Suprapubic skin (tissue), 4 donors: Measurements from ENCODE around the gene TSPAN8. TPM values are rescaled to one million over a fixed set of nuclear protein-coding genes. Genes with fewer than 3 reads are reported as not detected.

Experiments
- DNase-seq, 2 donors: peaks; one replicate each; pipeline ENCODE4 v3.0.0-alpha.2; 2019; ENCODE audit warnings: low spot score in 2 of 2
- H3K27ac ChIP-seq: fragments of 200-600 bp; sonication (generic); one replicate; pipeline ENCODE4 v1.5.1; 2019
- H3K27me3 ChIP-seq: fragments of 200-600 bp; sonication (generic); one replicate; pipeline ENCODE4 v1.5.1; 2019
- H3K36me3 ChIP-seq: fragments of 200-600 bp; sonication (generic); one replicate; pipeline ENCODE4 v1.5.1; 2019
- H3K4me1 ChIP-seq: fragments of 200-600 bp; sonication (generic); one replicate; pipeline ENCODE4 v1.5.1; 2019
- H3K4me3 ChIP-seq: fragments of 200-600 bp; sonication (generic); one replicate; pipeline ENCODE4 v1.5.1; 2019; ENCODE audit warnings: mild to moderate bottlenecking
- H3K9me3 ChIP-seq: fragments of 200-600 bp; sonication (generic); one replicate; pipeline ENCODE4 v1.5.1; 2019
- EP300 ChIP-seq: sonication (generic); formaldehyde crosslinking; IDR thresholded peaks from one replicate; pipeline ENCODE4 v1.6.1; 2017; ENCODE audit warnings: antibody characterized with exemption
- POLR2A ChIP-seq, 2 donors: fragments of 450-650 bp; IDR thresholded peaks; one replicate each; pipeline ENCODE4 v1.6.1; 2017; ENCODE audit warnings: antibody characterized with exemption in 2 of 2, mild to moderate bottlenecking in 2 of 2, moderate library complexity in 2 of 2
- POLR2AphosphoS5 ChIP-seq, 3 donors: sonication (generic); formaldehyde crosslinking; IDR thresholded peaks; one replicate each; pipeline ENCODE4 v1.6.1; 2017; ENCODE audit warnings: antibody characterized with exemption in 3 of 3
- WGBS: methylation state at CpG from one replicate; pipeline ENCODE4 v1.1.5; 2018; 5-methylcytosine and 5-hydroxymethylcytosine counted together
- total RNA-seq, 4 donors: library from RNA; depleted of rRNA; stranded (reverse); fragments of >200 nt; gene quantifications; one replicate each; pipeline ENCODE4 v1.1.0, GENCODE V29; 2016
- TF ChIP-seq, protein P1 (sequence below), 2 donors: fragments of 200-600 bp in 1 of 2; fragments of 450-650 bp in 1 of 2; sonication (generic) in 1 of 2; IDR thresholded peaks; one replicate each; pipeline ENCODE4 v1.5.1; 2016 to 2019; ENCODE audit warnings: antibody characterized with exemption in 2 of 2, mild to moderate bottlenecking in 1 of 2, moderate library complexity in 1 of 2

TSPAN8 gene
- total RNA-seq, 4 donors from 2014 or later = 8.3 to 33.6 (median 26.1) TPM

DNA sequence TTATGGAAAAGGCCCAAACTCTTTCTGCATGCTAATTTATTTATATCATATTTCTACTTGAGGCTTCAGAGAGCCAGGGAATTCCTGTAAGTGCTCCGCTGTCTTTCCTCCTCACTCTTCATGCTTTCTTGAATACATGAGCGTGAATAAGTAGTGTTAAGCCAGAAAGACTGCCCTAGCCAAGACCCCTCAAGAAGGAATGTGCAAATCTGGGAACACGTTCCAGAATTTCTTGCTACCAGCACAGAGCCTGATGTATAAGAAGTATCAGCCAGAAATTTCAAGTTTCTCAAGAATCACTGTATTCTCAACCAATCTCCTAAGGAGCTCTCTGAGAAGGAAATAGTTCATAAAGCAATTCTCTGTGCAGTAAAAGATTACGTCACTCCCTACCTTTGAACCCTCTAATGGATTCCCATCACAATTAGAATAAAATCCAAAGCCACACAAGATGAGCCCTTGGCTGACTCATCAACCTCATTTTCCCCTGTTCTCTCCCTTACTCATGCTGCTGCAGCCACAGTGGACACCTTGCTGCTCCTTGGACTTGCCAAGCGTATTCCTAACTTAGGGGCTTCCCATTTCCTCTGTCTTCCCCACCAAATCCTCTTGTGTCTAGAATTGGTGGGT is 6.9 kb upstream of the TSPAN8 start:
- no peak for DNase-seq
- Histone ChIP-seq H3K4me1 (no peaks in the 10 kb centered on the region), H3K4me3 (no peak overlapping the region), H3K36me3 (no peaks in the 10 kb centered on the region), H3K27ac (no peak overlapping the region), H3K9me3 (no peaks in the 10 kb centered on the region), H3K27me3 (no peaks in the 10 kb centered on the region)
- TF ChIP-seq POLR2A (IDR thresholded peaks at IDR 0.05) (no peak), EP300 (no peak), POLR2AphosphoS5 (IDR thresholded peaks at IDR 0.05) (no peak)
- TF ChIP-seq, protein P1, sequence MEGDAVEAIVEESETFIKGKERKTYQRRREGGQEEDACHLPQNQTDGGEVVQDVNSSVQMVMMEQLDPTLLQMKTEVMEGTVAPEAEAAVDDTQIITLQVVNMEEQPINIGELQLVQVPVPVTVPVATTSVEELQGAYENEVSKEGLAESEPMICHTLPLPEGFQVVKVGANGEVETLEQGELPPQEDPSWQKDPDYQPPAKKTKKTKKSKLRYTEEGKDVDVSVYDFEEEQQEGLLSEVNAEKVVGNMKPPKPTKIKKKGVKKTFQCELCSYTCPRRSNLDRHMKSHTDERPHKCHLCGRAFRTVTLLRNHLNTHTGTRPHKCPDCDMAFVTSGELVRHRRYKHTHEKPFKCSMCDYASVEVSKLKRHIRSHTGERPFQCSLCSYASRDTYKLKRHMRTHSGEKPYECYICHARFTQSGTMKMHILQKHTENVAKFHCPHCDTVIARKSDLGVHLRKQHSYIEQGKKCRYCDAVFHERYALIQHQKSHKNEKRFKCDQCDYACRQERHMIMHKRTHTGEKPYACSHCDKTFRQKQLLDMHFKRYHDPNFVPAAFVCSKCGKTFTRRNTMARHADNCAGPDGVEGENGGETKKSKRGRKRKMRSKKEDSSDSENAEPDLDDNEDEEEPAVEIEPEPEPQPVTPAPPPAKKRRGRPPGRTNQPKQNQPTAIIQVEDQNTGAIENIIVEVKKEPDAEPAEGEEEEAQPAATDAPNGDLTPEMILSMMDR (IDR thresholded peaks at IDR 0.05) = no peak
- 61% methylated on average over 5 of the region's 5 CpGs for WGBS

DNA sequence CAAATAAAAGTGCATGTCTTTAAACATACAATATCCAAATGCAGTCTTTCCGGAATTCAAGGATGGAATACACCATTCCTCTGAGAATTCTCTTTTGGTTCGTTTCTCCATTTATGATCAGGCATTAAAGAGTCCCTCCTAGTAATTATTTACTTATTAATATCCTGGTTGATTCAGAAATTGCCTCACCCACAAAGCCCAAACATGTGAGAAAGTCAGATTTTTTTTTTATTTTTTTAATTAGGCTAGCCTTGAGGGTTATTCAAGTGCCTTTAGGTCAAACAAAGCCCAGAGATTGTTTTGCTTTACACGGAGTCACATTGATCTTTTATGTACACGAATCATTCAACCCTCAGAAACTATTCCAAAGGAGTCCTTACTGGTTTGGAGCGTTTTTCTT is 6.4 kb upstream of the TSPAN8 start:
- DNase-seq = no peak
- no peaks in the 10 kb centered on the region for H3K9me3 ChIP-seq
- no peaks in the 10 kb centered on the region for H3K4me1 ChIP-seq
- 55% methylated on average over 5 of the region's 5 CpGs for WGBS
- H3K27me3 ChIP-seq = no peaks in the 10 kb centered on the region
- H3K4me3 ChIP-seq = no peak overlapping the region
- no peaks in the 10 kb centered on the region for H3K36me3 ChIP-seq
- H3K27ac ChIP-seq = no peak overlapping the region
- TF ChIP-seq, protein P1 (IDR thresholded peaks at IDR 0.05) = no peak
- TF ChIP-seq POLR2AphosphoS5 (IDR thresholded peaks at IDR 0.05) (no peak), POLR2A (IDR thresholded peaks at IDR 0.05) (no peak), EP300 (no peak)

DNA sequence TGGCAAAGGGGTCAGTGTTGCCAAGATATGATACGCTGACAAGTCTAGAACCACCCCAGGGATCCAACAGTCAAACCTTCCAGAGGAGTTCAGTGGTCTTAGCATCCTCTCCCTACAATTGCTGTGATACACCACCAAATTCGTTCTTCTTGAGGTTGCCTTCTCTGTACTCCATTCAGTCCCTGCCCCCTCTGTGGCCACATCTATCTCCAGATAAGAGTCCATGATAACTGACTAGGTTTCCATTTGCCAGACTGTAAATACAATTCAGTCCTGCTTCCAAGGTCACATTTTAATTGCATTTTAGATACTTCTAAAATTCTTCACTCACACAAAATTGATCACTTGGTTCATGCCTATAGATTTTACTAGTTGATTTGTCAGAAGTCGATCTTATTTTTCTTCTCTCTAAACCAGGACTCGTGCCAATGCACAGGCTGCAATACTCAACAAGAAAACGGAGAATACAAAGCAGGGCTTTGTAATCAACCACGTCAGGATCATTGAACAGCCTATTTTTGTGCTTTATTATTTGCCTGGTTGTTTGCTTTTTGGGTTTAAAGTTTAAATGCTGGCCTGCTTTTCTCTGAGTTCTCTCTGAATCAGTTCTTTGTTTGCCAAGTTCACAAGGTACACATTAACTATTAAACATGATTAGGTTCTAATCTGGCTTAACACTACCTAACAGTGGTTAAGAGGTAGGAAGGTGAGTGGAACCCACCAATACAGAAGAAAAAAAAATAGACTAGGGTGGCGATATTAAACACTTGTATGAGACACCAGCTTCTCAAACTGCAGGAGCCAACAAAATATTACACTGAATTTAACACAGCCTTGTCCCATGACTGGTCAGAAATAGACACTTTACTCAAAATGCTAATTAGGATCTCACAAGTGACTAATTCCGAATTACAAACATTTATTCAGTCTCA is 5.3 kb upstream of the TSPAN8 start:
- WGBS = 73% methylated on average over 8 of the region's 8 CpGs
- peaks cover 7% of the 10 kb centered on the region for H3K4me1 ChIP-seq
- H3K9me3 ChIP-seq = no peaks in the 10 kb centered on the region
- no peak for DNase-seq
- TF ChIP-seq EP300 (no peak), POLR2A (IDR thresholded peaks at IDR 0.05) (no peak), POLR2AphosphoS5 (IDR thresholded peaks at IDR 0.05) (no peak)
- TF ChIP-seq, protein P1 (IDR thresholded peaks at IDR 0.05) = no peak
- H3K27ac ChIP-seq = no peak overlapping the region
- H3K36me3 ChIP-seq = no peaks in the 10 kb centered on the region
- H3K4me3 ChIP-seq = no peak overlapping the region
- H3K27me3 ChIP-seq = no peaks in the 10 kb centered on the region

DNA sequence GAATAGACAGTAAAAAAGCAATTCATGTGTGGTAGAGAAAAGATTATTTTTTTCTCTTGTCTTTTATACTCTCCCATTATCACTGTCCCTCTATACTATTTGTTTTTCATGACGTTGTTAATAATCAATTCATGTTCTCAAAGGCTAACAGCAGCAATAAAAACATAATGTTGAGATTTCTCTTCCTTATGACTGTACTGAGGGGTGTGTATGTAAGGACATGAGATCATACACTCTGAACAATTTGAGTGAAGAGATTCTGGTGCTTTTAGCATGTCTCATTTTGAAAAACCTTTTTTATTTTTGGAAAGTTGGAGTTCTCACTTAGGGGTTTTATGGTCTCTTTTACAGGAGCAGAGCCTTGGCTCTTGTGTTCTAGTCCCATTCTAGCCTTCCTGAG is 3.8 kb upstream of the TSPAN8 start:
- WGBS = 84% methylated on average over 1 of the region's 1 CpG
- Histone ChIP-seq H3K4me1 (peaks cover 8% of the 10 kb centered on the region), H3K4me3 (no peak overlapping the region), H3K27ac (no peak overlapping the region), H3K9me3 (no peaks in the 10 kb centered on the region), H3K27me3 (no peaks in the 10 kb centered on the region), H3K36me3 (no peaks in the 10 kb centered on the region)
- TF ChIP-seq POLR2A (IDR thresholded peaks at IDR 0.05) (no peak), EP300 (no peak), POLR2AphosphoS5 (IDR thresholded peaks at IDR 0.05) (no peak)
- TF ChIP-seq, protein P1 (IDR thresholded peaks at IDR 0.05) = no peak
- DNase-seq = no peak

DNA sequence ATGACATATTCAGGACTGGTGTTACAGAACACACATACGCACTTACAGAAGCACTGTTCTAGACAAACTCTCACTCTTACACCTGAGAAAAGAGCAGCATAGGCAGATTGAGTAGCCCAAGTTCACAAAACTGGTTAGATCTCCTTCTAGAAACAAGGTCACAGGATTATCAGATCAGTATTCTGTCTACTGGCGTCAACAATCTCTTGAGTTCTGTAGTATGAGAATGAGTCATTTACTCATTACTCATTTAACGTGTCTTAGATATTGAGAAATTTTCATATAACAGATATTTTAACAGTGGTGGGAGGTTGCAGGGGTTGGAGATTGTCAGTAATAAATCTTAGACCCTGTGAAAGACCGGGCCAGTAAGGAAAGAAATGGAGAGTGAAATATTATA is 2.8 kb upstream of the TSPAN8 start:
- DNase-seq = no peak
- Histone ChIP-seq H3K27me3 (no peaks in the 10 kb centered on the region), H3K4me3 (no peak overlapping the region), H3K36me3 (no peaks in the 10 kb centered on the region), H3K27ac (no peak overlapping the region), H3K4me1 (peaks cover 8% of the 10 kb centered on the region), H3K9me3 (no peaks in the 10 kb centered on the region)
- TF ChIP-seq EP300 (no peak), POLR2A (IDR thresholded peaks at IDR 0.05) (no peak), POLR2AphosphoS5 (IDR thresholded peaks at IDR 0.05) (no peak)
- TF ChIP-seq, protein P1 (IDR thresholded peaks at IDR 0.05) = no peak
- 58% methylated on average over 4 of the region's 4 CpGs for WGBS
